H7 (cell line): ENCODE results near the gene TTLL11. TPM values are rescaled to one million over a fixed set of nuclear protein-coding genes. Genes with fewer than 3 reads are reported as not detected.
"Not testable (repeated sequence)": the region's sequence is repeated elsewhere in the genome, so short reads cannot be mapped to it uniquely, and the experiment has no call there.

Experiments
- DNase-seq: peaks from one replicate; pipeline ENCODE4 v3.0.0; 2012
- H3K27me3 ChIP-seq: 2 replicates; pipeline ENCODE4 v1.6.0; 2011; ENCODE audit warnings: mild to moderate bottlenecking, low read length; ENCODE audit not compliant: control insufficient read depth, insufficient read depth
- H3K36me3 ChIP-seq: replicated peaks from 2 replicates; pipeline ENCODE4 v1.5.1; 2011; ENCODE audit warnings: low read length; ENCODE audit not compliant: control insufficient read depth, insufficient read depth
- H3K4me3 ChIP-seq: 2 replicates; pipeline ENCODE4 v1.5.1; 2011; ENCODE audit warnings: low read depth, mild to moderate bottlenecking, control low read depth, low read length, moderate library complexity; ENCODE audit not compliant: insufficient read depth
- total RNA-seq: library from RNA; depleted of rRNA; stranded (reverse); fragments of >200 nt; shearing (Covaris generic); gene quantifications from 2 replicates; pipeline ENCODE4 v1.2.3, GENCODE V29; 2014

The TTLL11 gene
- total RNA-seq, 1 experiment from 2014 or later: 0.97 TPM

- Histone ChIP-seq H3K36me3 (no peaks in the 10 kb centered on the region), H3K4me3 (no peak overlapping the region), H3K27me3 (no peaks in the 10 kb centered on the region)
- no peak for DNase-seq
Observed at GRCh38 chr9:121896545-121896943, 196.6 kb downstream of the TTLL11 start.

DNA sequence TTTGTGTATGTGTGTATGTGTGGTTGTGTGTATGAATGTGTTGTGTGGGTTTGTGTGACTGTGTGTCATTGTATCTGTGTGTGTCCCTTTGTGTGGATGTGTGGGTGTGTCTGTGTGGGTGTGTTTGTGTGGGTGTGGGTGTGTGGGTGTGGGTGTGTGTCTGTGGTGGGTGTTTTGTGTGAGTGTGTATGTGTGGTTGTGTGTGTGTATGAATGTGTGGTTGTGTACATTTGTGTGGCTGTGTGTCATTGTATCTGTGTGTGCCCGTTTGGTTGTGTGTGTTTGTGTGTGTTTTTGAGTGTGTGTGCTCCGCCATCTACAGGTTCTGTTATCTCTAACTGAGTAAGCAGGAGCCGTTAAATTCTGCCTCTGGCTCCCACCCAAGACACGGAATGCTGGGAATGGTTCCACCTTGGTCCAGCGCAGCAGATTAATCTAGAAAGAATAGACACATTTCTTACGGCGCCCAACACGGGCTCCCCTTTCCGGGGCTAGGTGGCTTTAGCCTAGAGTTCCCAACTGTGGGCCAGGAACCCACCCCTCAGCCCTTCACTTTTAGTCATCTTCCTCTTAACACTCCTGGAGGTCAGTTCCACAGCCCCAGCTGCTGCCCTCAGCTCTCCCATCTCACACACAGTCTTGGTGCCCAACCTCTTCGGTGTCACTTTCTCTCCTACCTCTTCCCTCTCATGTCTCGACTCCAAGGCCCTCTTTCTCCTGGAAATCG is 197.1 kb downstream of the TTLL11 start:
- Histone ChIP-seq H3K27me3 (no peaks in the 10 kb centered on the region), H3K4me3 (no peak overlapping the region), H3K36me3 (no peaks in the 10 kb centered on the region)
- peak; percentile 47 for DNase-seq

DNA sequence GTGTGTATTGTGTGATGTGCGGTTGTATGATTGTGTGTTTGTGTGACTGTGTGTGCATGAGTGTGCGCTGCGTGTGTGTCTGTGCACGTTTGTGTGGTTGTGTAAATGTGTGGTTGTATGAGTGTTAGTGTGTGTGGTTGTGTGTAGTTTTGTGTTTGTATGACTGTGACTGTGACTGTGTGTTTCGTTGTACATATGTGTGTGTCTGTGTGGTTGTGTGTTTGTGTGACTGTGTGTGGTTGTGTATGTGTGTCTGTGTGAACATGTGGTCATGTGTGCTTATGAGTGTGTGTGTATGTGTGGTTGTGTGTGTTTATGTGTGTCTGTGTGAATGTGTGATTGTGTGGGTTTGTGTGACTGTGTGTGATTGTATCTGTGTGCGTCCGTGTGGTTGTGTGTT is 197.8 kb downstream of the TTLL11 start:
- no peaks in the 10 kb centered on the region for H3K27me3 ChIP-seq
- no peak overlapping the region for H3K4me3 ChIP-seq
- no peaks in the 10 kb centered on the region for H3K36me3 ChIP-seq
- DNase-seq: no peak

GRCh38 chr9:121894380-121894779 is 198.7 kb downstream of the TTLL11 start:
- not testable (repeated sequence) for H3K4me3 ChIP-seq, H3K36me3 ChIP-seq, H3K27me3 ChIP-seq, DNase-seq

GRCh38 chr9:121893786-121894185 is 199.3 kb downstream of the TTLL11 start:
- H3K4me3 ChIP-seq: no peak overlapping the region
- no peaks in the 10 kb centered on the region for H3K27me3 ChIP-seq
- no peak for DNase-seq
- H3K36me3 ChIP-seq: no peaks in the 10 kb centered on the region

GRCh38 chr9:121892706-121893105 is 200.4 kb downstream of the TTLL11 start:
- Histone ChIP-seq H3K4me3 (no peak overlapping the region), H3K36me3 (no peaks in the 10 kb centered on the region), H3K27me3 (no peaks in the 10 kb centered on the region)
- no peak for DNase-seq

- Histone ChIP-seq H3K27me3 (no peaks in the 10 kb centered on the region), H3K36me3 (no peaks in the 10 kb centered on the region), H3K4me3 (no peak overlapping the region)
- peak; percentile 35 for DNase-seq
Observed at GRCh38 chr9:121890746-121891145, 202.4 kb downstream of the TTLL11 start.

DNA sequence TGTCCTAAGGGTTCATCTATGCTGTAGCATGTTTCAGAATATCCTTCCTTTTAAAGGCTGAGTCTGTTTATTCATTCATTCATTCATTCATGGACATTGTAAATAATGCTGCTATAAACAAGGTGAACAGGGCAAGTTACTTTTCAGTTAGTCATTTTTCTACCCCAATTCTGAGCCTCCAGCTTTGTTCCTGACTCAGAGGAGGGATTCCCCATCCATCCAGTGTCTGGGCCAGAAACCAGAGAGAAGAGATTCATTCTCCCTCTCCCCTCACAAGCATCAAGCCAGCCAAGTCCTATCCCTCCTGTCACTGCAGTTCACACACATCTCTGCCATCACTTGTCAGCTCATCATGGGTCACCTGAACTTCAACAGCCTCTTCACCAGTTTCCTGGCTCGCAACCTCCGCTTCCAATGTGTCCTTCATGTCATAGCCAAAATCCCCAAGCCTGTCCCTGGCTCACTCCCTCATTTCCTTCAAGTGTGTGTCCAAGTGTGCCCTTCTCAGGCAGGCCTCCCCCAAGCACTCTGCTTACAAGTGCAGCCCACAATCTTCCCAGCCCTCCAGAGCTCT is 203.0 kb downstream of the TTLL11 start:
- Histone ChIP-seq H3K36me3 (no peaks in the 10 kb centered on the region), H3K27me3 (no peaks in the 10 kb centered on the region), H3K4me3 (no peak overlapping the region)
- DNase-seq: no peak

DNA sequence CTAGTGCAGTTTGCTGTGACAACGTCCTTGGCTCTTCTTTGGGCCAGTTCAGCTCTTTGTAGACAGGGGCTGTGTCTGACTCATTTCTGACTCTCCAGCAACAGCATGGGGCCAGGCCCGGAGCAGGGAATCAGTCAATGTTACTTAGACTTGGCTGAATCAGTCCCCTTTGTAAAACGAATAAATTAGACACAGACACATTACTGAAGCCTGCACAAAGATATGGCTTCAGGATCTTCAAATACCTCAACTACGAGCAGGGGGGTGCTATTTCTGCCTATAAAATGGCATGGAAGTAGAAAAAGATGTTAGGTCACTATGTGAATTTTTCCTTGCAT is 204.7 kb downstream of the TTLL11 start:
- H3K36me3 ChIP-seq: no peaks in the 10 kb centered on the region
- H3K27me3 ChIP-seq: no peaks in the 10 kb centered on the region
- no peak for DNase-seq
- H3K4me3 ChIP-seq: no peak overlapping the region

GRCh38 chr9:121887553-121888437 is 205.3 kb downstream of the TTLL11 start:
- Histone ChIP-seq H3K27me3 (no peaks in the 10 kb centered on the region), H3K4me3 (no peak overlapping the region), H3K36me3 (no peaks in the 10 kb centered on the region)
- DNase-seq: no peak

- no peaks in the 10 kb centered on the region for H3K36me3 ChIP-seq
- no peak overlapping the region for H3K4me3 ChIP-seq
- no peak for DNase-seq
- H3K27me3 ChIP-seq: no peaks in the 10 kb centered on the region
Observed at GRCh38 chr9:121886759-121887485, 206.2 kb downstream of the TTLL11 start.

- Histone ChIP-seq H3K36me3 (no peaks in the 10 kb centered on the region), H3K27me3 (no peaks in the 10 kb centered on the region), H3K4me3 (no peak overlapping the region)
- DNase-seq: no peak
Observed at GRCh38 chr9:121885345-121885901, 207.7 kb downstream of the TTLL11 start.

DNA sequence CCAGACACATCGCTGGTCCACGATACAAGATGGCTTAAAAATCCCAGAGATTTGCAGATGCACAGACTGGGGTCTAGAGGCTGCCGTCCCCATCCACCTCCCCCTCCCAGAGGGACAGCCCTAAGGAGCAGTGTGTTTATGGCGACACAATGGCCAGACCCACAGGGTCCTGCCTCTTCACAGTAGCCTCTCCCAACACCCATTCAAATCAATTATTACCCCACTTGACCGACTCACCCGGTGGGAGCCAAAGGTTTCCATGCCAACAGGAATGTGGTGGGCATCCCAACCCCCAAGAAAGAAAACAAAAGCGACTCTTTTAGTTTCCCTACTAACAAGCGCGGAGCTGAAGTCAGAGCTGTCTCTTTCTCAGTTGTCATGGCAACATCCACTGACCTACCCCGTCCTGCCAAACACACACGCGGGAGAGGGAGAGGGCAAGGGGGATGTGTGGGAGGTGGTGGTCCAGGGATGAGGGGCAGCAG is 209.0 kb downstream of the TTLL11 start:
- DNase-seq: peak; percentile 73
- no peak overlapping the region for H3K4me3 ChIP-seq
- H3K36me3 ChIP-seq: no peaks in the 10 kb centered on the region
- no peaks in the 10 kb centered on the region for H3K27me3 ChIP-seq
